NCI-H1930 (cell line): Measurements from ENCODE around the gene LST1.
A peak's percentile ranks its signal among the peaks of the same experiment; 100 is the strongest.
"Not testable (repeated sequence)": the region's sequence is repeated elsewhere in the genome, so short reads cannot be mapped to it uniquely, and the experiment has no call there.

Source experiments
- DNase-seq, 2 experiments: peaks; one replicate each; lab custom pipeline; 2025; lab: John Stamatoyannopoulos, UW

LST1 gene

DNA sequence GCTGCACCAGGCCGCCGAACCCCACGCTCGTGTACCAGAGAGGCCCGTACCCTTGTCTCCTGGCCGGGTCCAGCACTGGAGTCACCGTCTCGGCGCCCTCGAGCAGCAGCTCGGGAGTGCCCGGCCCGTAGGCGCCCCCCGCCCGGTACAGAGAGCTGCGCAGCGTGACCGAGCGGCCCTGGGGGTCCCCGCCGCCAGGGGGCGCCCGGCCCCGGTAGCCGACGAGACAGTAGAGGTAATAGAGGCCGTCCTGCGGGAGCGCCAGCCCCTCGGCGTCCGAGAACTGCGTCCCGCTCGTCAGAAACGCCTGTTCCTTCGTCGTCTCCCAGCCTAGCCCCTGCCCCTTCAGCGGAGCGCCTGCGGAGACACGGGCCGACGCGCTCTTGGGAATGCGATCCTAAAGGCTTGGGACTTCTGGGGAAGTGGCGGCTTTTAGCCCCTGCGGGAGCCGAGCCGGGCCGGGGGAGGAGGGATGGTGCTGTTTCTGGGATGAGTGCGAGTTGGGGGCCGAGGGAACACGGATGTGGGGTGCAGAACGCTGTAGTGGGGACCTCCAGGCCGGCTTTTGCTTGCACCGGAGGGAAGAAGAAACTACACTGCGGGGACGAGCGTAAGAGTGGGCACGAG lies 5.2 kb upstream of the LST1 start:
- DNase-seq: peak; percentile 39 to 79

DNA sequence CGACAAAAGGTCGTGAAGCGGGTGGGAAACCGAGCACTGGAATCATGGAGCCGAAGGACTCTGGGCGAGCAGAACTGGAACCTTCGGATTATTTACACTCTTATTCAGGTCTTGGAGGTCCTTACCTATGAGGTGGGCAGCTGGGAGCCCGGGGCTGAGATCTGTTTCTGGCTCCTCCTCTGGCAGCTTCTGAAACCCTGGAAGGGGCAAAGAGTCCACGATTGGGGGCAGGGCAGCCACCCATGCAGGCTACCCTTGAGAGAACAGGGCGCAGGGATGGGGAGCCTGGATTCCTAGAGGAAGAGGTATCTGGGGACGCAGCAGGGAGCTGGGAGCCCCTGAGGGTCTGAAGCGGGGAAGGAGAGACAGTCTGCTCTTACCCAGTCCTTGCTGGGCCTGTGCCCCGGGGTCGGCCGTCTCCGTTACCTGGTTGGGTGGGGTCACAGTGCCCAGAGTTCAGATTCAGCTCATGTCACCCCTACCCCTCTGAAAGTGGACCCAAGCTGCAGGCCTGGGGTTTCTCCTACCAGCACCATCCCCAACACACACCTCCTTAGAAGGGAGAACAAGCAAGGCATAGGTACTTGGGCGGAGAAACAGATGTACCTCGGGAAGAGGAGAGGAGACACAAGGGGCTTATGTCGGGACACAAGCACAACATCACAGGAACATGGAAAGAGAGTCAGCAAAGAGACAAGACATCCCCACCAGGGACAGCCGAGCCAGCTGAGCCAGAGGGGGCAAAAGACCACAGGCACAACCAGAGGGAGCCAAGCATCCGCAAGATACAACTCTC lies 4.4 kb upstream of the LST1 start:
- no peak for DNase-seq

DNA sequence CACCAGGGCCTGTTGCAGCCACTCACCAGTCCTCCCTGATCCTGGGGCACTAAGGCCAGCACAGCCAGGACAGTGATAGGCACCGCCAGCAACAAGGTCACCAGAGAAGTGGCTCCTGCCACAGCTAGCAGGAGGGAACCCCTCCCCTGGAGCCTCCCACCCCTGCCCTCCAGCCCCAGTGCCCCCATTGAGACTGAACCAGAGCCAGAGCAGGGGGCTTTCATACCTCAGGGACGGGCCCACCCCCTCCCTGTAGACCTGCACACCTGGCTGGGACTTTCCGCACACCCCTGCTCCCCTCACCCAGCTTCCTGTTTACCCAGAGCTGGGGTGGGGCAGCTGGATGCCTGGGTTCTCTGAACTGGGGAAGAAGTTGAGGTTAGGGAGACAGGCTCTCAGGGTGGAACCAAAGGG lies 3.8 kb upstream of the LST1 start, which contains the start of gene LTB:
TSS of gene LTB (minus strand) at position 195 of the 414 bp plus-strand sequence. CDS start at position 188, 7 bp downstream.
- DNase-seq: no peak

DNA sequence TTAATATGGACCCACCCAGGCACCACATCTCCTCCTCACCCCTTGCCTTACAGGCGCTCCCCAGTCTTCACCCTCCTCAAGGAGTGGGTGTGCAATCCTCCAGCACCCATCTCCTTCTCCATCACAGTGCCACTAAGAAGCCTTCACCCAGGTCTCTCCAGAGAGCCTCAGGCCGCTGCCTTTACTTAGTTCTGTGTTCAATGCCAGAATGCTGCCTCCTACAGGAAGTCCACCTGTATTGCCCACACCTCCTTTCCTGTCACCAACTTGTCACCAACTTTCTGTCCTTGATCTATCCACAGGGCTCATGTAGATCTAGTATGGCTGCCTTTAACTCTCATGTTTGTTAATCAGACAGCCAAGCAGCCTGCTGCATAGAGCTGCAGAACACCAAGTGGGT lies 586 bp upstream of the LST1 start:
- no peak for DNase-seq

DNA sequence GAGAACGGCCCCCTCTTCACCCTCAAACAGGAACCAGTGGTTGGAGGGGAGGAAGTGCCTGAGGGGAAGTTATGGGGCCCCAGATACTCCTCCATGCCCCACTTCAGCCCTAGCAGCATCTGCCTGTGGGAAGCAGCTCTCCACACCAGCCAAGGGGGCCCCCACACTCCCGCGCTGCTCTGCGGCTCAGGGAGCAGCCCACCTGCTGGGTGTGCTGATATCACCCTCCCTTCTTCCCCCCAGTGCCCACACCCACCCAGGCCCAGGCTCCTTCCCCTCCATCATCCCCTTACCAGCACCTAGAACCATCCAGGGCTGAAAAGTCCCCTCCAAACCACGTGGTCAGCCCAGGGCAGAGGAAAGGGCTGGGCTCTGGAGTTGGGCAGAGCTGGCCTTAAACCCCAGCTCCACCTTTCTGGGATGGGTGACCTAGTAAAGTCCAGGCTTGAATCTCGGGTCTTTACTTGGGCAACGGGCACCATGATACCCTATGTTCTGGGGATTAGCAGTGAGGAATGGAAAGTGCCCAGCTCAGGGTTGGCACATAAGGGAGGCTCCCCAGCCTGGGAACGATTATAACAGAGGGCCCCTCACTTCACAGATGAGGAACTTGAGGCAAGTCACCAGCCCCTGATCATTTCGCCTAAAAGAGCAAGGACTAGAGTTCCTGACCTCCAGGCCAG lies 663 bp downstream of the LST1 start:
- no peak for DNase-seq

DNA sequence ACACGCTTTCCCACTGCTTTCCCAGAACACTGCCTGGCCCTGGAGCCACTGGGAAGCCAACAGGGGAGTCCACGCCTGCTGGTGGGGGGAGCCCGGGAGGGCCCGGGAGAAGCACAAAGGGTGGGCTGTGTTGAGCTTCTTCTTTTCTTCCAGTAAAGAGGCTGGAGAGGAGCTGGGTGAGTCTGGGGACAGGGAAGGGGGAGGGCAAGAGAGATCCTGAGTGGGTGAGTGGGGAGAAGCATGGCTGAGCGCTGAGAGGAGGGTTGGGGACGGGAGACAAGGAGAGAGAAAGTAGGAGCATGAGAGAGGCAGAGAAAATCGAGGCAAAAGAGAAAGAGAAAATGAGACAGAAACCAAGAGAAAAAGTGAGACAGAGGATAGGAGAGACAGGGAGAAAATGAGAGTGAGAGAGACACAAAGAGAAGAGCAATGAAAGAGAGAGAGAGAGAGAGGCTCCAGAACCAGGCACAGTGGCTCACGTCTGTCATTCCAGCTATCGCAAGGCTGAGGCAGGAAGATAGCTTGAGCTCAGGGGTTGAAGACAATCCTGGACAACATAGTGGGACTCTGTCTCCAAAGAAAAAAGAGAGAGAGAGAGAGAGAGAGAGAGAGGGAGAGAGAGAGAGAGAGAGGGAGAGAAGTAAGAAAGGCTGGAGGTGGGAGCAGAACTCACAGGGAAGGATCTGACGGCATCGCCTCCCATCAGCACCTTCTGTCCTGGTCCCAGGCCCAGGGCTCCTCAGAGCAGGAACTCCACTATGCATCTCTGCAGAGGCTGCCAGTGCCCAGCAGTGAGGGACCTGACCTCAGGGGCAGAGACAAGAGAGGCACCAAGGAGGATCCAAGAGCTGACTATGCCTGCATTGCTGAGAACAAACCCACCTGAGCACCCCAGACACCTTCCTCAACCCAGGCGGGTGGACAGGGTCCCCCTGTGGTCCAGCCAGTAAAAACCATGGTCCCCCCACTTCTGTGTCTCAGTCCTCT lies 2.0 kb downstream of the LST1 start:
- DNase-seq: no peak

DNA sequence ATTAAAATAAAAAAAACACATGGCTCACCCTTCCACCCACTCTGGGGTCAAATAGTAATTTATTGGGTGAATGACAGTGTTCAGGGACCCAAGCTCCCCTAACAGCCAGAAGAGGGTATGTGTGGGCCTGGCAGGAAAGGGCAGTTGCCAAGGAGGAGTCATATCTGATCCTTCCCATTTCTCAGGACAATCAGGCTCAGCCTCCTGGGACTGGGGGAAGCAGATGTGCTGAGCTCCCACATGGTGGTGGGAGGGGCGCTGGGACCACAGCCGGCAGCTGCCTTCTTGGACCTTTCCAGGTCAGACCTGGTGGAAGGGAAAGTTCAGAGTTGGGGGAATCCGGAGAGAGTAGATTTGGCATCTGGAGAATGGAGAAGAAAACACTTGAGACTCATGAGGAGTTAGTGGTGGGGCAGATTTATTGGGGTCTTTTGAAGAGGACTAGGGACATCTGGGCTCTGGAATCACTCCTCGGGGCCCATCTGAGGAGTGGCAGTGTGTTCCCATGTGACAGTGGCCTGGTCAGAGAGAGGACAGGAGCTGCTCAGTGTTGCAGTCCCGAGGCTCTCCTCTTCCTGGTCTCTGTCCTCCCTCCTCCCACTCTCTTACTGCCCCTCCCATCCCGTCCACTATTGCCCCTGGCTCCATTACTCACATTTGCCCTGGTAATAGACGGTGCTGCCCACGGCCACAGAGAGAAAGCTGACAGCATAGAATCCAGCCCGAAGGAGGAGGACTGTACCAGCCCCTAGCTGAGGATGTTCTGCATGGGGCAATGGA lies 3.0 kb downstream of the LST1 start:
- DNase-seq: no peak

DNA sequence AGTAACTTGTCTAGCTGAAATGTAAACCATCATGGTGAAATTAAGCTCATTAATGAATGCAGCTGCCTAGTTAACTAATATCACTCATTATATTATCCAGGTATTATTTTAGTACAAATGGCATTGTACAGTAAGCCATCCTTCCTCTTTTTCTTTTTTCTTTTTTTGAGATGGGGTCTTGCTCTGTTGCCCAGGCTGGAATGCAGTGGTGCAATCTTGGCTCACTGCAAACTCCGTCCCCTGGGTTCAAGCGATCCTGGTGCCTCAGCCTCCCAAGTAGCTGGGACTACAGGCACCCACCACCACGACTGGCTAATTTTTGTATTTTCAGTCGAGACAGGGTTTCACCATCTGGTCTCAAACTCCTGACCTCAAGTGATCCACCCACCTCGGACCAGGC lies 4.6 kb downstream of the LST1 start:
- not testable (repeated sequence) for DNase-seq

DNA sequence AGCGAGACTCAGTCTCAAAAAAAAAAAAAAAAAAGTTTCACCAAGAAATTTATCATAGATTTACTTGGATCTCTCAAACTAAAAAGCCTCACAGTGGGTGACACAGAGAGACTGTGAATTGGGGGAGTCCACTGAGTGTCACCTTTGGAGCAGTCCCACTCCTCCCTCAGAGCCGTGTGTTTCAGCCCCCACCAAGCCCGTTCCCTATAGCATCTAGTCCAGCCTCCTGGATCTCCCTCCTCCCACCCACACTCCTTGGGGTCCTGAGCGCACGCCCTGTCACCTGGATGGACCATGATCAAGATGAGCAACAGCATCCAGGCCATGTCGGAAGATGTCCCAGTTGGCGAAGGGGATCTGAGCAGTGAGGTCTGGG lies 6.3 kb downstream of the LST1 start:
- DNase-seq: no peak

DNA sequence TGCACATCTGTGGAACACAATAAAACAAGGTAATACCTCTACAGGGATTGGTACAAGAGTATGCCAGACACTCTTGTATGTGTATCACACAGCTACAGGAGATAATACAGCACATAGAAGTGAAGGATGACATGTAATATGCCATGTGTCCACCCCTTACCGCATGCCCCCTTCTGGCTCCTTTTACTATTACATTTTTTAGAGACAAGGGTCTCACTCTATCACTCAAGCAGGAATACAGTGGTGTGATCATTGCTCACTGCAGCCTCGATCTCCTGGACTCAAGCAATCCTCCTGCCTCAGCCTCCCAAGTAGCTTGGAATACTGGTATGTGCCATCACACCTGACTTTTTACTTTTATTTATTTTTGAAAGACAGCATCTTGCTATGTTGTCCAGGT lies 10.9 kb downstream of the LST1 start:
- DNase-seq: no peak

DNA sequence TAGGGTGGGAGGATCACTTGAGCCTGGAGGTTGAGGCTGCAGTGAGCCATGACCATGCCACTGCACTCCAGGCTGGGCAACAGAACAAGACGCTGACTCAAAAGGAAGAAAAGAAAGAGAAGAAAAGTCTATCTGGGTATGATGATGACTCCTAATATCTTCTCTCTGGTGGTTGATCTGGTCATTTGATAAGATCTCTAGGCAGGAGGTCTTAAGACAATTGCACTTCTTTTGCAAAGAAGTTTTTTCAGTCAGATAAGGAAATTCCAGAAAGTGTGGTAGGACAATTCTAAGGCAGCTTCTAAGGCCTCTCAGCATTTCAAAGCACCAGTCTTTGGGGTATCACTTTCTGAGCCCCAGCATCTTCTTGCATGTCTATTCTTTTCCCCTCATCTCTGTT lies 21.2 kb downstream of the LST1 start:
- DNase-seq: no peak

DNA sequence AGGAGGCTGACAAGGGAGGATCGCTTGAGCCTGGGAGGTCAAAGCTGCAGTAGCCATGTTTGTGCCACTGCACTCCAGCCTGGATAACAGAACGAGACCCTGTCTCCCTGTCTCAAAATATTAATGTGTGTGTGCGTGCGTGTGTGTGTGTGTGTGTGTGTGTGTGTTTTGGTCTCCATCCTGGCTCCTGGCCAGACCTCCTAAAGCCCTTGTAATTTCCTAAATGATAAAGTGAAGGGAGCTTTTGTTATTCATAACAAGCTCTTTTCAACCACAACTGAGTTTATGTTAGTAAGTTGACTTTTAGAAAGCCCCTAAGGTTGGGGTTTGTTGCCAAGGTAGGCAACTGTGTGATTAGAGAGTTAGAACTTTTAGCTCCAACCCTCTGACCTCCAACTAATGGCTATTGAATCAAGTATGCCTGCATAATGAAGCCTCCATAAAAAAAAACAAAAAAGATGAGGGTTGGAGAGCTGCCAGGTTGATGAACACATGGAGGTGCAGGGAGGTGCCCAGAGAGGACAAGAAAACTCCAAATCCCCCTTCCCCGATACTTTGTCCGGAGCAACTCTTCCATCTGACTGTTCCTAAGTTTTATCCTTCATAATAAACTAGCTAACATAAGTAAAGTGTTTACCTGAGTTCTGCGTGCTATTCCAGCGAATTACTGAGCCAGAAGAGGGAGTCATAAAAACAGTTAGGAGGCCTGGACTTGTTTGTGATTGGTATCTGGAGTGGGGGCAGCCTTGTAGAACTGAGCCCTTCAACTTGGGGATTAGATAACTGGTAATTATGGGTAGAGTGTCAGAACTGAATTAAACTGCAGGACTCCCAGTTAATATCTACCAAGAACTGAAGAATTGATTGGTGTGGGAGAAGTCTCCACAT lies 23.7 kb downstream of the LST1 start:
- no peak for DNase-seq

DNA sequence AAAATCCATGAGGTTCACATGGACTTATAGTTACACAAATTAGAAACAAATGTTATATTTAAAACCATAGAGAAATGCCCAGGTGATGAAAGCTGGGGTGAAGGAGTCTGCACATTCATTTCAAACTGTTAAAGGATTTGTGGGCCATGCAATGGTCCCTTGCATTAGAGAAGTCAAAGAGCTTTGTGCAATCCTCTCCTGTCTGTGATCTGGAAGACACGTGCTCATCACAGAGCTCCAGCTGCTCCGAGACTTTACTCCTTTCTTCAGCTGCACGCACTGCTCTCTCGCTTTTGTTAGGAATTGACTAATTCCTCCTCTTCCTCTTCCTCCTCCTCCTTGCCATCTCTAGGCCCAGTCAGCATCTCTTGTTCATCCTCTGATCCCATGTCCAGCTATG lies 24.9 kb downstream of the LST1 start:
- DNase-seq: no peak

DNA sequence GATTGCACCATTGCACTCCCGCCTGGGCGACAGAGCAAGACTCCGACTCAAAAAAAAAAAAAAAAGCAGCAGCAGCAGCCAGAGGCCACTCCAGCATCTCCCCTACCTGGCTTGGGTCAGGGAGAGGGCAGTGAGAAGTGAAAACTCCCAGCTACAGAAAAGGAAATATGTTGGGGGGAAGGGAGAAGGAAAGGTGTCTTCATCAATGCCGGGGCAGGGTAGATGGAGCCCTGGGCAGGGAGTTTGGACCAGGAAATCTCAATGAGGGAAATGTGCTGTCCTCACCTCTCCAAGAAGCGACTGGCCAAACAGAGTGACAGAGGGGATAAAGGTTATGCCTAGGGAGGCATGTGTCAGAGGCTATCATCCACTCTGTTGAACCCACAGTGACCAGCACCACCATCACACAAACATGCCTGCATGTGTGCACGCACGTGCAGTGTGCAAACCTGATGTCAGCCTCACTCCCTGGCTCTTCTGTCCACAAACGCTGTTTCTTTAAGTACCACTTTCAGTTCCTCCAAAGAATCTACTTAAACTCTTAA lies 28.1 kb downstream of the LST1 start:
- DNase-seq: no peak

DNA sequence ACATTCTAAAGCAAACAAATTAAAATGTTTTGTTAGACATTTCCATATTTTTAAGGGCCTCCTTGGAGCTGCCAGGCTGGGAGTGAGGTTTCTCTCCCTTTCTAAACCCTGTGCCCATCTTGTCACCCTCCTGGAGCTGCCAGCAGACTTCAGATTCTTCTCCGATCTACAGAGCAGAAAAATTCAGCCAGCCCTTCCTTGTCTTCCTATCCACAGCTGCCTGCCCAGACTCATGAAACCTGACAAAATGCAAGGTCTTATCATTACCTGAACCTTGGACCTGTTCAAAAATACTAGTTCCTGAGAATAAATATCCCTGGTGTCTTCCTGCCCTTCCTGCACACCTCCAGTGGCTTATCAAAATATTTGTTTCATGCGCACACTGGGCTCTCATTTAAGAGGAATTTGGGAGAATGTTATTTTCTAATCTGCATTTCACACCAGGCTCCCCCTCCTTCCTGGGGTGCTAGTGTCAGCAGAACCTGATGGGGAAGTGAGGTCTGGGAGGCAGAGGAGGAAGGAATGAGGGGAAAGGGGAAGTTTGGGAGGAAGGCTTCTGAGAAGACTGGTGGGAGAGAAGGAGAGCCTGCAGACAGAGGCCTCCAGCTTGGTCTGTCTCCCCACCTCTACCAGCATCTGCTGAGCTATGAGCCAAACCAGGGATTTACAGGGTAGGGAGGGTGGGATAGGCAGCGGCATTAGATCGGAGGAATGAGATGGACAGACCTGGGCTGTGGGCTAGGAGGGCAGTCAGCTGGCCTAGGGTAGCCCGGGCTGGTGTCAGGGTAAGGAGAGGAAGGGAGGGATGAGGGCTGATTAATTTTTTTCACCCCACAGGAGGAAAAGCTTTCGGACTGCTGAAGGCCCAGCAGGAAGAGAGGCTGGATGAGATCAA lies 28.9 kb downstream of the LST1 start, which contains the start of gene AIF1:
TSS of gene AIF1 (plus strand) at position 551 of the 895 bp plus-strand sequence. CDS start at position 647, 96 bp downstream.
- no peak for DNase-seq

DNA sequence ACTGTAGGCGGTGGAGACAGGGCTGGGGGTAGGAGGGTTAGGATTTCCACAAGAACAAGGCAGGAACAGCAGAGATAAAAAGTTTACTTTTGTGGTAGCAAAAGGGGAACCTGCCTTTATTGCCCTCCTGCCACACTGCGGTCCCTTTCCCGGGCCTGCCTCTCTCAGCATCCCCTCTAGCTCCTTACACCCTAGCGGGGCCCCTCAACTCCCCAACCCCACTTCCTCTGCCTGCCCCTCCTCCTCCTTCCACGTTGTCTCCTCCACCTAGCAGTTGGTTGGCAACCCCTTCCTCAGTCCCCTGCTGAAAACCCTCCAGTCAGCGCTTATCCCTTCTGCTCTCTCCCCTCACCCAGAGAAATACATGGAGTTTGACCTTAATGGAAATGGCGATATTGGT lies 29.7 kb downstream of the LST1 start:
- DNase-seq: no peak

DNA sequence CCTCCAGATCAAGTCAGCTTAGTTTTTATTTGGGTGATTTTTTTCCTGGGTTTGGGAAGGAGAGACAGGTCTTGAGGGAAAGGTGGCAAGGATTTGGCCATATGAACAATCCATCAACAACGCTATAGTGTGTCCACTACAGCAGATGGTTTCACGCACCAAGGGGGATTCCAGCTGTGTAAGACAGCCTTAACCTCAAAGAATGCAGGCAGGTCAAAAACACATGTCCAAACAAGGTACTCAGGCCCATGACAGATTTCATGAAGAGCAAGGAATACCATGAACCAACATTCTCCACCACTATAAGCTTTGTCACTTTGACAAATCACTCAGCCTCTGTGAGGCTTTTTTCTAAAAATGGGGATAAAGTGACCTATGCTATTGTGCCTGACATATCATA lies 30.9 kb downstream of the LST1 start:
- DNase-seq: no peak

DNA sequence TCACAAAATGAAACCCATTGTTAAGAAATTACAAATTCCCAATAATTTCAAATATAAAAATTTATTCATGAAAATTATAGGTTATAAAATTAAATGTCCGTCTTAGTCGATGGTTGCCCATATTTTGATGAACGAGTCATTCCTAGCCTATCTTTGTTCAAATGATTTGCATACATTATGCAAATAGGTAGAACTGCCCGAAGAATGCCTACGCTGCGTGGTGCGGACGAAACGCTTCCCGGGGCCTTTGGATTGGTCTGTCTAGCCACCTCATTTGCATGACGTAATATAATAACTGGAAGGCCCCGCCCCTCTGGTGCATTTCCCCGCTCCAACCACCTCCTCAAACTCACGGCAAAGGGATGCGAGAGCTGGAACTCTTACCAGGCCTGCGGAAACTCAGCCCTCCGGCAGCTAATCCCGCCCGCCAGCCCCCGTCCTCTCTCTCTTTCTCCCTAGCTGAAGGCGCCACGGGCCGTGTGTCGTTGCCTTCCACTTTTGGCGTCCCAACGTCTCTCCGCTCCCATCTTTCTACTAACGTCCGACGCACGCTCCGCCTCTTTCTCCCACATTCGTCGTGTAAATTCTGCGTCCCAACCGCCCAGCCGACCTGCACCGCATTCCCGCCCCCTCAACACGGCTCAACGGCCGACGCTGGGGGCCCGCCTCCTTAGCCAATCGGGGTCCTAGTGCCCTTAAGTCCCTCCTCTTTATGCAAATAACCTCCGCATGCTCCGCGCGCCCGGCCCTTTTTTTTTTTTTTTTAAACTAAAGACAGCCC lies 33.9 kb downstream of the LST1 start:
- peak; percentile 98 to 100 for DNase-seq
